K562 (cell line): ENCODE results near the gene ATXN8OS. TPM values are rescaled to one million over a fixed set of nuclear protein-coding genes. Genes with fewer than 3 reads are reported as not detected.

Experiments used
- ATAC-seq: fragments of 200-7000 bp; cut with Tn5 transposase; 3 replicates; pipeline ENCODE4 v1.9.1; 2020; ENCODE audit warnings: moderate library complexity
- BruUV-seq: library from RNA; stranded (reverse); fragments of 400-500 nt; replicated peaks from 2 replicates; lab custom pipeline; 2021; lab: Mats Ljungman, UMichigan
- CTCF ChIA-PET: fragments of 300-600 bp; formaldehyde crosslinking; extraction: SDS; loops from one replicate; lab custom pipeline; 2021; ENCODE audit warnings: low intra/inter-chr PET ratio; lab: Yijun Ruan, JAX
- POLR2A ChIA-PET: fragments of 300-600, 350-650 bp; sonication (Branson Sonifier 250); formaldehyde crosslinking; extraction: SDS; loops from one replicate; lab custom pipeline; 2021; ENCODE audit warnings: antibody characterized with exemption, inconsistent platforms; lab: Yijun Ruan, JAX
- DNase-seq, 4 experiments: peaks; one replicate each; pipeline versions ENCODE4 v3.0.0 to v3.0.0-alpha.2; 2011 to 2018; ENCODE audit warnings: low spot score in 3 of 4, mixed read lengths in 3 of 4; ENCODE audit errors: extremely low read depth in 1 of 4
- FAIRE-seq: peaks from 2 replicates; lab custom pipeline; 2011; peaks lifted over from hg19 to GRCh38; lab: Jason Lieb, UNC
- H2AFZ ChIP-seq: 2 replicates; pipeline ENCODE4 v1.6.0; 2011; ENCODE audit warnings: low read depth, low read length, control low read depth, inconsistent platforms
- H3K27ac ChIP-seq: fragments of 200-600 bp; 3 replicates; pipeline ENCODE4 v1.8.0; 2011; ENCODE audit warnings: low read depth, mild to moderate bottlenecking, control low read depth, inconsistent platforms, low read length, moderate library complexity, mixed read lengths; ENCODE audit errors: extremely low read depth
- H3K27me3 ChIP-seq, 2 experiments: fragments of 300-600 bp in 1 of 2; 2 replicates in 1 of 2; 3 replicates in 1 of 2; pipeline versions ENCODE4 v1.6.0 to v1.8.0; 2011; ENCODE audit warnings: inconsistent platforms in 2 of 2, low read length in 2 of 2, mild to moderate bottlenecking in 1 of 2, mixed read lengths in 1 of 2, moderate library complexity in 1 of 2; ENCODE audit not compliant: control insufficient read depth in 2 of 2, insufficient read depth in 2 of 2
- H3K36me3 ChIP-seq: fragments of 300-600 bp; 3 replicates; pipeline ENCODE4 v1.8.0; 2011; ENCODE audit warnings: mild to moderate bottlenecking, low read length, inconsistent platforms; ENCODE audit not compliant: control insufficient read depth, insufficient read depth
- H3K4me1 ChIP-seq, 2 experiments: fragments of 200-600 bp in 1 of 2; replicated peaks in 1 of 2; 2 replicates in 1 of 2; 3 replicates in 1 of 2; pipeline versions ENCODE4 v1.5.1 to v1.8.0; 2011; ENCODE audit warnings: inconsistent platforms in 2 of 2, low read length in 2 of 2, mild to moderate bottlenecking in 1 of 2, mixed read lengths in 1 of 2, moderate library complexity in 1 of 2; ENCODE audit not compliant: control insufficient read depth in 2 of 2, insufficient read depth in 2 of 2
- H3K4me2 ChIP-seq: 2 replicates; pipeline ENCODE4 v1.6.1; 2011; ENCODE audit warnings: low read length, control low read depth, inconsistent platforms, mixed read lengths; ENCODE audit not compliant: insufficient read depth
- H3K4me3 ChIP-seq: fragments of 200-600 bp; sonication (generic), shearing (Covaris generic); 2 replicates; pipeline ENCODE4 v1.5.1; 2016; ENCODE audit warnings: control low read depth, inconsistent platforms
- H3K79me2 ChIP-seq: fragments of 200-600 bp; 3 replicates; pipeline ENCODE4 v1.8.0; 2011; ENCODE audit warnings: low read length, inconsistent platforms; ENCODE audit not compliant: control insufficient read depth, insufficient read depth
- H3K9ac ChIP-seq, 2 experiments: 2 replicates each; pipeline versions ENCODE4 v1.6.0 to v1.6.1; 2011; ENCODE audit warnings: low read depth in 2 of 2, low read length in 2 of 2, control low read depth in 1 of 2, inconsistent platforms in 1 of 2, mild to moderate bottlenecking in 1 of 2, mixed read lengths in 1 of 2; ENCODE audit not compliant: insufficient read depth in 1 of 2
- H3K9me1 ChIP-seq: one replicate; pipeline ENCODE4 v1.6.0; 2011; ENCODE audit warnings: inconsistent platforms, mild to moderate bottlenecking, low read length, moderate library complexity; ENCODE audit not compliant: control insufficient read depth, insufficient read depth
- H3K9me3 ChIP-seq: replicated peaks from 2 replicates; pipeline ENCODE4 v1.5.1; 2011; ENCODE audit warnings: low read depth, low read length, inconsistent platforms; ENCODE audit not compliant: control insufficient read depth, insufficient read depth
- H4K20me1 ChIP-seq: replicated peaks from 2 replicates; pipeline ENCODE4 v1.6.1; 2011; ENCODE audit warnings: low read length, inconsistent platforms, mixed read lengths; ENCODE audit not compliant: control insufficient read depth, insufficient read depth
- SMAD4 ChIP-seq: fragments of 250-450 bp; sonication (Bioruptor Pico); conservative IDR thresholded peaks from 2 replicates; pipeline ENCODE4 v1.8.0; 2021; ENCODE audit warnings: inconsistent platforms, mild to moderate bottlenecking, moderate library complexity
- ZNF316 ChIP-seq: fragments of 450-650 bp; IDR thresholded peaks from 2 replicates; pipeline ENCODE4 v1.6.1; 2016
- WGBS: fragments of 100-300 bp; shearing (Covaris generic); methylation state at CpG from one replicate; pipeline ENCODE4 v1.1.6; 2016; ENCODE audit warnings: low coverage, mixed read lengths; ENCODE audit not compliant: insufficient coverage; ENCODE audit errors: missing lambda C conversion rate; 5-methylcytosine and 5-hydroxymethylcytosine counted together
- in situ Hi-C: fragments of 300-500 bp; cut with MboI; formaldehyde crosslinking; loops from 4 replicates; pipeline ENCODE4 v1.15.0; 2018; ENCODE audit warnings: inconsistent platforms, mixed read lengths
- intact Hi-C: fragments of 100-400 bp; cut with micrococcal nuclease; formaldehyde crosslinking; loops from 2 replicates; pipeline ENCODE4 v1.14.2; 2022
- polyA plus RNA-seq, 8 experiments: library from polyadenylated mRNA; depleted of rRNA in 4 of 8; stranded (reverse) in 5 of 8; unstranded in 3 of 8; fragments of >200 nt; fragmentation: Nextera tagmentation in 2 of 8; fragmentation: Illumina TruSeq in 1 of 8; extraction: Ambion mirVana in 2 of 8; extraction: Trizol in 1 of 8; gene quantifications; 2 replicates each; pipeline versions ENCODE4 v1.2.1 to v1.2.3, GENCODE V29; 2011 to 2014; ENCODE audit warnings: inconsistent platforms in 1 of 8, missing spikeins in 1 of 8
- total RNA-seq, 7 experiments: library from RNA; depleted of rRNA in 6 of 7; stranded (reverse); fragments of >200 nt in 6 of 7; fragmentation: Illumina TruSeq in 2 of 7; extraction: Trizol in 2 of 7; gene quantifications; 2 replicates each; pipeline versions ENCODE4 v1.2.1 to v1.2.3, GENCODE V29; 2011 to 2021; ENCODE audit warnings: low replicate concordance in 1 of 7

ATXN8OS gene
- total and polyA plus RNA-seq, 9 of the 15 experiments (the other 6 are each of a cell fraction or from before 2014, with no cell fraction given), result not detected

- DNase-seq, result no peak
- BruUV-seq, result no TSS peak
- Histone ChIP-seq H3K4me1 (no peaks in the 10 kb centered on the region), H3K36me3 (no peaks in the 10 kb centered on the region), H3K9me3 (no peaks in the 10 kb centered on the region), H4K20me1 (no peaks in the 10 kb centered on the region), H3K27ac (no peak overlapping the region), H3K9ac (no peak overlapping the region), H3K27me3 (no peaks in the 10 kb centered on the region), H3K79me2 (no peaks in the 10 kb centered on the region), H3K9me1 (no peaks in the 10 kb centered on the region), H2AFZ (no peak overlapping the region), H3K4me3 (no peak overlapping the region), H3K4me2 (no peak overlapping the region)
- intact Hi-C loops (no loop called here), in situ Hi-C loops (no loop called here)
- 0% methylated on average over 1 of the region's 1 CpG for WGBS
- CTCF ChIA-PET, result no interaction called here
- no peak for FAIRE-seq
- no peak for ATAC-seq
- no peak for TF ChIP-seq SMAD4 (CRISPR knock-in tag)
- TF ChIP-seq ZNF316, result peak; percentile 32; the same call in 1 of the 2 replicates
- POLR2A ChIA-PET, result no interaction called here
These were observed 70.7 kb downstream of the ATXN8OS start for GRCh38 chr13:70178346-70178745.

Other genes starting within 250 kb of the ATXN8OS start
- gene KLHL1, start 626 bp downstream of the ATXN8OS start, total RNA-seq (2014; rRNA removed), result not detected in 2 replicates
- not detected in 2 replicates for gene KLHL1, start 626 bp downstream of the ATXN8OS start, total RNA-seq (2014; rRNA removed; fragmentation: Illumina TruSeq; extraction: Trizol)
- gene KLHL1, start 626 bp downstream of the ATXN8OS start, total RNA-seq (2015; rRNA removed; fragmentation: Illumina TruSeq; extraction: Trizol), result not detected in 2 replicates
- gene KLHL1, start 626 bp downstream of the ATXN8OS start, total RNA-seq (2021), result not detected in 2 replicates
- not detected in 2 replicates for gene KLHL1, start 626 bp downstream of the ATXN8OS start, polyA plus RNA-seq (2011; rRNA removed)
- gene KLHL1, start 626 bp downstream of the ATXN8OS start, polyA plus RNA-seq (2014; fragmentation: Illumina TruSeq; extraction: Trizol), result not detected in 2 replicates
- not detected for gene KLHL1, start 626 bp downstream of the ATXN8OS start, polyA plus RNA-seq (2014; fragmentation: Nextera tagmentation; extraction: Ambion mirVana)
- gene KLHL1, start 626 bp downstream of the ATXN8OS start, polyA plus RNA-seq (2014; rRNA removed), result not detected in 2 replicates